A549 (cell line): ENCODE results near the gene MUC5B.
"Not testable (repeated sequence)": the region's sequence is repeated elsewhere in the genome, so short reads cannot be mapped to it uniquely, and the experiment has no call there.

Source experiments
- CEBPB ChIP-seq, 2 experiments: fragments of >200 bp in 1 of 2; sonication (Bioruptor Twin) in 1 of 2; formaldehyde crosslinking in 1 of 2; IDR thresholded peaks; 2 replicates each; pipeline ENCODE4 v1.6.1; 2012 to 2016
- CTCF ChIP-seq: fragments of >200 bp; sonication (Bioruptor Twin); formaldehyde crosslinking; IDR thresholded peaks from 3 replicates; pipeline ENCODE4 v1.5.1; 2016
- EP300 ChIP-seq, 2 experiments: fragments of >200 bp; sonication (Bioruptor Twin); formaldehyde crosslinking; IDR thresholded peaks; 2 replicates in 1 of 2; 3 replicates in 1 of 2; pipeline ENCODE4 v1.6.1; 2016 to 2017
- MAFK ChIP-seq: fragments of 450-650 bp; IDR thresholded peaks from 2 replicates; pipeline ENCODE4 v1.6.1; 2014; ENCODE audit not compliant: partially characterized antibody
- MAX ChIP-seq: IDR thresholded peaks from 2 replicates; pipeline ENCODE4 v1.6.1; 2012
- NR3C1 ChIP-seq: fragments of >200 bp; sonication (Bioruptor Twin); formaldehyde crosslinking; IDR thresholded peaks from 3 replicates; pipeline ENCODE4 v1.6.1; 2017
- RAD21 ChIP-seq, 2 experiments: fragments of >200 bp in 1 of 2; sonication (Bioruptor Twin) in 1 of 2; formaldehyde crosslinking in 1 of 2; IDR thresholded peaks in 1 of 2; conservative IDR thresholded peaks in 1 of 2; 2 replicates in 1 of 2; 3 replicates in 1 of 2; pipeline ENCODE4 v1.6.1; 2012 to 2018; ENCODE audit warnings: inconsistent platforms in 1 of 2
- USF2 ChIP-seq: fragments of 450-650 bp; IDR thresholded peaks from 2 replicates; pipeline ENCODE4 v1.6.1; 2014; ENCODE audit warnings: antibody characterized with exemption

- not testable (repeated sequence) for TF ChIP-seq CTCF; EP300 (IDR thresholded peaks at IDR 0.05); CEBPB (IDR thresholded peaks at IDR 0.05); MAX; MAFK; USF2; NR3C1; RAD21 (conservative IDR thresholded peaks at IDR 0.05 in 1 of 2, IDR thresholded peaks at IDR 0.05 in 1 of 2)
Observed at GRCh38 chr11:1245717-1246116, 22.9 kb downstream of the MUC5B start.
